PC-3 (cell line): ENCODE measurements around the gene GRIK1.

ENCODE experiments used
- CTCF ChIP-seq: fragments of 300-600 bp; sonication (generic); conservative IDR thresholded peaks from 2 replicates; pipeline ENCODE4 v1.5.1; 2017; ENCODE audit warnings: antibody characterized with exemption, low read depth, mild to moderate bottlenecking, low read length
- EZH2 ChIP-seq: fragments of 300-600 bp; sonication (generic); IDR thresholded peaks from one replicate; pipeline ENCODE4 v1.6.1; 2017; ENCODE audit warnings: antibody characterized with exemption, mild to moderate bottlenecking, low read length; ENCODE audit not compliant: unreplicated experiment
- EZH2phosphoT487 ChIP-seq: fragments of 300-600 bp; sonication (generic); IDR thresholded peaks from 2 replicates; pipeline ENCODE4 v1.6.1; 2018; ENCODE audit warnings: mild to moderate bottlenecking, antibody characterized with exemption, low read length, borderline replicate concordance

- no peak for TF ChIP-seq EZH2
- no peak for TF ChIP-seq CTCF
- TF ChIP-seq EZH2phosphoT487 = no peak
Observed at GRCh38 chr21:29586696-29587095, 353.1 kb downstream of the GRIK1 start.
